OCI-M2 (cell line): Measurements from ENCODE around the gene CACNA2D2.

Source experiments
- DNase-seq: peaks from one replicate; lab custom pipeline; 2025; ENCODE audit not compliant: unreplicated experiment; lab: John Stamatoyannopoulos, UW

CACNA2D2 gene

DNA sequence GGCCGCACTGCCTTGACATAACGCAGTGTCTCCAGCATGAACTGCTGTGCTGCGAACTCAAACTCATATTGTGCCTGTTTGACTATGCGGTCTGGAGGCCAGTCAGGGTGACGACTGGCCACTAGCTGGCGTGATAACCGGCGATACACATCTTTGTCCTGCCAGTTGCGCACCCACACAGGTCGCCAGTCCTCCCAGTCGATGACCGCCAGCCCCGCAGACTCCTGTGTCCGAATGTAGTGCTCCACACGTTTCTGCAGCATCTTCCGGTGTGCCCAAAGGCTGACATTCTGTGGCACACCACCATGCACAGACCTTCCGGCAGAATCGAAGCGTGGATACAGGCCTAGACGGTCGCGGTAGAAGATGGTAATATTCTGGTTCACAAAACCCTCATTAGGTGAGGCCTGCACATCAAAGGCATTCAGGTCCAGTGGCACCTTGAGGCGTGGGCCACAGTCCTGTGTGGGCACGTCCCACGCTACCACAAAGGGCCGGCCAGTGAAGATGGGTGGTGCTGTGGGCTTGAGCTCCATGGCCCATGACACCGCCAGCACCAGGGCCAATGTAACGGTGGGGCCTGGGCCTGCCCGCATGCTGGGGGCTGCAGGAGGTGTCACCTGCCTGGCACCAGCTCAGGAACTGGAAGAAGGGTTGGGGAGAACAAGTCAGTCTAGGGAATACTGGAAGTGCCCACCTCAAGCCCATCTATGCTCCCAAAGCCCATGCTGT is 183.4 kb downstream of the CACNA2D2 start:
- no peak for DNase-seq

GRCh38 chr3:50319181-50319893 is 184.1 kb downstream of the CACNA2D2 start:
- no peak for DNase-seq

GRCh38 chr3:50318615-50319014 is 184.8 kb downstream of the CACNA2D2 start:
- DNase-seq = no peak

GRCh38 chr3:50318163-50318562 is 185.3 kb downstream of the CACNA2D2 start:
- DNase-seq = no peak

- DNase-seq = no peak
Measured at GRCh38 chr3:50317300-50317699, 186.1 kb downstream of the CACNA2D2 start.

DNA sequence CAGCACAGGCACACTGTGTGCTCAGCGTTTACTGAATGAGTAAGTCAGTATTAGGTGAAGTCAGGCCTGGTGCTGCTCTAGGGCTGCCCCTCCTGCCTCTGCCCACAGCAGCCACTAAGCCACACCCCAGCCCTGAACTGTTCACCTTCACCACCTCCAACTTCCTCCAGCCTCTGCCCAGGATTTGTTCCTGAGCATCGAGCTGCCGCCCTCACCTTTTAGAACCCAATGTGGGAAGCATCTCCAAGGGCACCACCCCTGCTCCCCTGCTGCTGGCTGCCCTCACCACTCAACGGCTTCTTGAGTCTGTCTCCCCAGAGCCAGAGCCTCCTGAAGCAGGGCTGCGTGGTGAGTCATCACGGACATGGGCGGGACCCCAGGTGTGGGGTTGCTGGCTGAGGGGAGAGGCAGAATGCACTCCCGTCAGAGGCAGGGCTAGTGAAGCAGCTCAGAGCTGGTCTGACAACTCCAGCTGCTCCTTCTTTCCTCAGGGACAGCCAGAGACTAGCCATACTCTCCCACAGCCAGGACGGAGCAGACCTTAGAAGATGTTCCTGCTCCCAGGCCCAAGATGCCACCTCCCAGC is 186.7 kb downstream of the CACNA2D2 start:
- no peak for DNase-seq

DNA sequence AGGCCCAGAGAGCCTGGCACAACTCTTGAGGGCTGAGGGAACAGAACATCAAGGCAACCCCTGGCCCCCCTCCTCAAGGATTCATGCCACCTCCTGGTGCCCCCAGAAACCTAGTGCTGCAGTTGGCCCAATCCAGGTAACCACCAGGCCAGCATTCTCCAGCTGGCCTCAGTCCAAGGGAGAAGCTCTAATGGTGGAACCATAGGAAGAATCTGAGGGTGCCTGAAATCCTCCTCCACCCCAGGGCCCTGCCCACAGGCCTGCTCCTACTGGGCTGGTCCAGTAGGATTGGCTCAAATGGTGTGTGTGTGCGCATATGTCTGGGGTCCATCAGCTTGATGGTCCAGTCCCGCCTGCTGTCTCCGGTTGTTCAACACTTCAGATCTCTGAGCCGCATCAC is 188.6 kb downstream of the CACNA2D2 start:
- DNase-seq = no peak

DNA sequence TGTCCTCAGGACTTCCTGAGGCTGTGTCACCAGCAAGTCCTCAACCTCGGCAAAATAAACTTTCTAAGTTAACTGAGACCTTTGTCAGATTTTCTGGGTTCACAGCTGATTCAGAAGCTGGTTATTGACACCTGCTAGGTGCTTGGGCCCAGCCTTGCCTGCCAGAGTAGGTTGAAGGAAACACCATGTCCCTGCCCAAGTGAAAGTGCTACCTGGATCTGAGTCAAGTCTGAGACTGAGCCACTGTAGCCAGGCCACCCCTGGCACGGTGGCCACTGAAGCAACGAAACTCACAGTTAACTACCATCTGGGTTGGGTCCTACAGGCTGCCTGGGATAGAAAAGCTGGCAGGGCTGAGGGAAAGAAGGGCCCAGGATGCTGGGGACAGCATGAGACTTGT is 189.1 kb downstream of the CACNA2D2 start:
- DNase-seq = no peak
